ENCODE data around the gene STRN.
"Not testable (repeated sequence)": the region's sequence is repeated elsewhere in the genome, so short reads cannot be mapped to it uniquely, and the experiment has no call there.

STRN gene

GRCh38 chr2:36931688-36932087 is 34.6 kb downstream of the STRN start:
- WGBS (ENCODE audit: insufficient coverage, insufficient read length): no CpG with 5 or more reads among the region's 6 CpGs
- H3K27ac ChIP-seq (ENCODE audit: low read length); DNase-seq (ENCODE audit: low read depth, low spot score); H3K9me3 ChIP-seq (ENCODE audit: control insufficient read depth, insufficient read depth, low read length); H3K36me3 ChIP-seq (ENCODE audit: control insufficient read depth, insufficient read depth, low read length); H3K27me3 ChIP-seq (ENCODE audit: control insufficient read depth, insufficient read depth, low read length); H3K4me3 ChIP-seq (ENCODE audit: low read length); H3K4me1 ChIP-seq (ENCODE audit: control insufficient read depth, insufficient read depth, low read length): not testable (repeated sequence)

- H3K27me3 ChIP-seq (ENCODE audit: control insufficient read depth, insufficient read depth, low read length); H3K9me3 ChIP-seq (ENCODE audit: control insufficient read depth, insufficient read depth, low read length); H3K4me3 ChIP-seq (ENCODE audit: low read length); H3K36me3 ChIP-seq (ENCODE audit: control insufficient read depth, insufficient read depth, low read length); DNase-seq (ENCODE audit: low read depth, low spot score); H3K4me1 ChIP-seq (ENCODE audit: control insufficient read depth, insufficient read depth, low read length); H3K27ac ChIP-seq (ENCODE audit: low read length): not testable (repeated sequence)
- no CpG with 5 or more reads among the region's 7 CpGs for WGBS (ENCODE audit: insufficient coverage, insufficient read length)
These were observed 35.4 kb downstream of the STRN start for GRCh38 chr2:36930787-36931410.

- H3K27ac ChIP-seq (ENCODE audit: low read length); H3K27me3 ChIP-seq (ENCODE audit: control insufficient read depth, insufficient read depth, low read length); H3K9me3 ChIP-seq (ENCODE audit: control insufficient read depth, insufficient read depth, low read length); DNase-seq (ENCODE audit: low read depth, low spot score); H3K36me3 ChIP-seq (ENCODE audit: control insufficient read depth, insufficient read depth, low read length); H3K4me1 ChIP-seq (ENCODE audit: control insufficient read depth, insufficient read depth, low read length); H3K4me3 ChIP-seq (ENCODE audit: low read length): not testable (repeated sequence)
- WGBS (ENCODE audit: insufficient coverage, insufficient read length): no CpG with 5 or more reads among the region's 5 CpGs
These were observed 39.9 kb downstream of the STRN start for GRCh38 chr2:36926175-36927132.

- H3K27ac ChIP-seq (ENCODE audit: low read length); DNase-seq (ENCODE audit: low read depth, low spot score); H3K36me3 ChIP-seq (ENCODE audit: control insufficient read depth, insufficient read depth, low read length); H3K4me1 ChIP-seq (ENCODE audit: control insufficient read depth, insufficient read depth, low read length); H3K4me3 ChIP-seq (ENCODE audit: low read length); H3K9me3 ChIP-seq (ENCODE audit: control insufficient read depth, insufficient read depth, low read length); H3K27me3 ChIP-seq (ENCODE audit: control insufficient read depth, insufficient read depth, low read length): not testable (repeated sequence)
- no CpG with 5 or more reads among the region's 10 CpGs for WGBS (ENCODE audit: insufficient coverage, insufficient read length)
These were observed 43.7 kb downstream of the STRN start for GRCh38 chr2:36922629-36923028.

GRCh38 chr2:36921984-36922383 is 44.4 kb downstream of the STRN start:
- no peaks in the 10 kb centered on the region for H3K9me3 ChIP-seq (ENCODE audit: control insufficient read depth, insufficient read depth, low read length)
- H3K36me3 ChIP-seq (ENCODE audit: control insufficient read depth, insufficient read depth, low read length): no peaks in the 10 kb centered on the region
- no peak overlapping the region for H3K4me3 ChIP-seq (ENCODE audit: low read length)
- no peak overlapping the region for H3K27ac ChIP-seq (ENCODE audit: low read length)
- H3K27me3 ChIP-seq (ENCODE audit: control insufficient read depth, insufficient read depth, low read length): no peaks in the 10 kb centered on the region
- DNase-seq (ENCODE audit: low read depth, low spot score): no peak
- H3K4me1 ChIP-seq (ENCODE audit: control insufficient read depth, insufficient read depth, low read length): no peaks in the 10 kb centered on the region
- no CpG with 5 or more reads among the region's 3 CpGs for WGBS (ENCODE audit: insufficient coverage, insufficient read length)

GRCh38 chr2:36919041-36919837 is 47.1 kb downstream of the STRN start:
- Histone ChIP-seq H3K9me3 (ENCODE audit: control insufficient read depth, insufficient read depth, low read length) (no peaks in the 10 kb centered on the region), H3K27ac (ENCODE audit: low read length) (no peak overlapping the region), H3K27me3 (ENCODE audit: control insufficient read depth, insufficient read depth, low read length) (no peaks in the 10 kb centered on the region), H3K36me3 (ENCODE audit: control insufficient read depth, insufficient read depth, low read length) (no peaks in the 10 kb centered on the region), H3K4me1 (ENCODE audit: control insufficient read depth, insufficient read depth, low read length) (no peaks in the 10 kb centered on the region), H3K4me3 (ENCODE audit: low read length) (no peak overlapping the region)
- DNase-seq (ENCODE audit: low read depth, low spot score): no peak
- WGBS (ENCODE audit: insufficient coverage, insufficient read length): 100% methylated on average over 2 of the region's 7 CpGs

- no peak overlapping the region for H3K27ac ChIP-seq (ENCODE audit: low read length)
- H3K36me3 ChIP-seq (ENCODE audit: control insufficient read depth, insufficient read depth, low read length): no peaks in the 10 kb centered on the region
- DNase-seq (ENCODE audit: low read depth, low spot score): no peak
- H3K27me3 ChIP-seq (ENCODE audit: control insufficient read depth, insufficient read depth, low read length): no peaks in the 10 kb centered on the region
- no peaks in the 10 kb centered on the region for H3K9me3 ChIP-seq (ENCODE audit: control insufficient read depth, insufficient read depth, low read length)
- H3K4me1 ChIP-seq (ENCODE audit: control insufficient read depth, insufficient read depth, low read length): no peaks in the 10 kb centered on the region
- H3K4me3 ChIP-seq (ENCODE audit: low read length): no peak overlapping the region
These were observed 48.0 kb downstream of the STRN start for GRCh38 chr2:36918307-36918706.

- WGBS (ENCODE audit: insufficient coverage, insufficient read length): no CpG with 5 or more reads among the region's 1 CpG
- no peaks in the 10 kb centered on the region for H3K4me1 ChIP-seq (ENCODE audit: control insufficient read depth, insufficient read depth, low read length)
- H3K9me3 ChIP-seq (ENCODE audit: control insufficient read depth, insufficient read depth, low read length): no peaks in the 10 kb centered on the region
- no peaks in the 10 kb centered on the region for H3K27me3 ChIP-seq (ENCODE audit: control insufficient read depth, insufficient read depth, low read length)
- H3K36me3 ChIP-seq (ENCODE audit: control insufficient read depth, insufficient read depth, low read length): no peaks in the 10 kb centered on the region
- H3K4me3 ChIP-seq (ENCODE audit: low read length): no peak overlapping the region
- DNase-seq (ENCODE audit: low read depth, low spot score): no peak
- H3K27ac ChIP-seq (ENCODE audit: low read length): no peak overlapping the region
These were observed 50.7 kb downstream of the STRN start for GRCh38 chr2:36915627-36916026.

- DNase-seq (ENCODE audit: low read depth, low spot score): no peak
- Histone ChIP-seq H3K9me3 (ENCODE audit: control insufficient read depth, insufficient read depth, low read length) (no peaks in the 10 kb centered on the region), H3K27ac (ENCODE audit: low read length) (no peak overlapping the region), H3K36me3 (ENCODE audit: control insufficient read depth, insufficient read depth, low read length) (no peaks in the 10 kb centered on the region), H3K27me3 (ENCODE audit: control insufficient read depth, insufficient read depth, low read length) (no peaks in the 10 kb centered on the region), H3K4me3 (ENCODE audit: low read length) (no peak overlapping the region), H3K4me1 (ENCODE audit: control insufficient read depth, insufficient read depth, low read length) (no peaks in the 10 kb centered on the region; the same call in 1 of the 2 replicates)
These were observed 53.6 kb downstream of the STRN start for GRCh38 chr2:36912695-36913094.

- no peak for DNase-seq (ENCODE audit: low read depth, low spot score)
- Histone ChIP-seq H3K27ac (ENCODE audit: low read length) (no peak overlapping the region), H3K4me1 (ENCODE audit: control insufficient read depth, insufficient read depth, low read length) (no peaks in the 10 kb centered on the region; the same call in 1 of the 2 replicates), H3K4me3 (ENCODE audit: low read length) (no peak overlapping the region), H3K27me3 (ENCODE audit: control insufficient read depth, insufficient read depth, low read length) (no peaks in the 10 kb centered on the region), H3K9me3 (ENCODE audit: control insufficient read depth, insufficient read depth, low read length) (no peaks in the 10 kb centered on the region), H3K36me3 (ENCODE audit: control insufficient read depth, insufficient read depth, low read length) (no peaks in the 10 kb centered on the region)
These were observed 55.3 kb downstream of the STRN start for GRCh38 chr2:36911012-36911411.
